ENCODE data around the gene CATSPERZ. TPM values are rescaled to one million over a fixed set of nuclear protein-coding genes. Genes with fewer than 3 reads are reported as not detected.

CATSPERZ gene
- total RNA-seq, 2 experiments from 2014 or later = not detected

DNA sequence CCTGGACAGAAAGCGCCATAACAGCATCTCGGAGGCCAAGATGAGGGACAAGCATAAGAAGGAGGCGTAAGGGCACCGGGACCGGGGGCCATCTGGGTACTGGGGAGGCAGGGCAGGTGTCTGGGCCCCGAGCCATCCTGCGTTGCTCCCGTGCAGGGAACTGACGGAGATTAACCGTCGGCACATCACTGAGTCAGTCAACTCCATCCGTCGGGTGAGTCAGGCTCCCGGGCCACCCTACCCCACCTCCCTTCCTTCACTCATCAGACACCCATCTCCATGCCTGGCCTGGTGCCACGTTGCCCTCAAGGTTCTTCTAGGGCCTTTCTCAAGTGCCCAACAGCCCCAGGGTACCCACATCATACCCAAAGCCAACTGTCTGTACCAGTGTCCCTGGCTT, 33.8 kb upstream of the CATSPERZ start:
- peaks cover 1% of the 10 kb centered on the region for H3K36me3 Mint-ChIP-seq (ENCODE audit: low read depth)
- ChIA-PET CTCF (interaction anchor here (3.2 to 12.3 kb wide), 2 partner anchors 12 to 19 kb away, joined by 12 to 162 read pairs; partner anchors contain the start of genes PLCB3 and PPP1R14B), POLR2A (no interaction called here)
- H3K4me1 Mint-ChIP-seq = peaks cover 18% of the 10 kb centered on the region
- H3K4me3 Mint-ChIP-seq = no peak overlapping the region
- DNase-seq = no peak
- no peaks in the 10 kb centered on the region for H3K9me3 Mint-ChIP-seq
- no peaks in the 10 kb centered on the region for H3K27me3 Mint-ChIP-seq
- H3K27ac Mint-ChIP-seq = peak overlapping the region; percentile 36

DNA sequence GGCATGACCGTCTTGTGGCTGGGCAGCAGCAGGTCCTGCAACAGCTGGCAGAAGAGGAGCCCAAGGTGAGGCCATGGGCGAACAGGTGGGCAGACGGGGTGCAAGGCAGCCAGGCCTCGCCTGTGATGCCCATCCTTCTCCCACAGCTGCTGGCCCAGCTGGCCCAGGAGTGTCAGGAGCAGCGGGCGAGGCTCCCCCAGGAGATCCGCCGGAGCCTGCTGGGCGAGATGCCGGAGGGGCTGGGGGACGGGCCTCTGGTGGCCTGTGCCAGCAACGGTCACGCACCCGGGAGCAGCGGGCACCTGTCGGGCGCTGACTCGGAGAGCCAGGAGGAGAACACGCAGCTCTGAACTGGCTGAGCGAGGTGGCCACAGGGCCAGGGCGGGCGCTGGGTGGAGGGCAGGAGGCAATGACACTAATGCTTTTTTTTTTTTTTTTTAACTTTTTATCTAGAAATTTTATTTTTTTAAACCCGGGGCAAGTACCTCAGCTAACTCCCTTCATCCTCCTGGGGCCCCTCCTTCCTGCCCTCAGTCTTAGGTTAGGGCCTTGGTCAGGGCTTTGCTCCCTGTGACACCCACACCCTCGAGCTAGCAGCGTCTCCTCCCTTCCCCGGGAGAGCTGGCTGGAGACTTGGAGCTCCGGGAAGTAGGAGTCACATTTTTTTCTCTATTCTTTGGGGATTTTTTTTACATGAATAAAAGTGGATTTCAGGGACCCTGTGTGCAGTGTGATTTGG, 32.8 kb upstream of the CATSPERZ start:
- Mint-ChIP-seq H3K4me1 (peaks cover 25% of the 10 kb centered on the region), H3K27ac (peak overlapping the region; percentile 92), H3K9me3 (no peaks in the 10 kb centered on the region), H3K27me3 (no peaks in the 10 kb centered on the region), H3K36me3 (ENCODE audit: low read depth) (peaks cover 1% of the 10 kb centered on the region), H3K4me3 (no peak overlapping the region)
- no peak for DNase-seq
- CTCF ChIA-PET = interaction anchor here (0.8 to 12.3 kb wide), 4 partner anchors 11 to 36 kb away, joined by 3 to 162 read pairs (median 12); partner anchors contain the start of genes PLCB3 and PPP1R14B
- POLR2A ChIA-PET = no interaction called here

DNA sequence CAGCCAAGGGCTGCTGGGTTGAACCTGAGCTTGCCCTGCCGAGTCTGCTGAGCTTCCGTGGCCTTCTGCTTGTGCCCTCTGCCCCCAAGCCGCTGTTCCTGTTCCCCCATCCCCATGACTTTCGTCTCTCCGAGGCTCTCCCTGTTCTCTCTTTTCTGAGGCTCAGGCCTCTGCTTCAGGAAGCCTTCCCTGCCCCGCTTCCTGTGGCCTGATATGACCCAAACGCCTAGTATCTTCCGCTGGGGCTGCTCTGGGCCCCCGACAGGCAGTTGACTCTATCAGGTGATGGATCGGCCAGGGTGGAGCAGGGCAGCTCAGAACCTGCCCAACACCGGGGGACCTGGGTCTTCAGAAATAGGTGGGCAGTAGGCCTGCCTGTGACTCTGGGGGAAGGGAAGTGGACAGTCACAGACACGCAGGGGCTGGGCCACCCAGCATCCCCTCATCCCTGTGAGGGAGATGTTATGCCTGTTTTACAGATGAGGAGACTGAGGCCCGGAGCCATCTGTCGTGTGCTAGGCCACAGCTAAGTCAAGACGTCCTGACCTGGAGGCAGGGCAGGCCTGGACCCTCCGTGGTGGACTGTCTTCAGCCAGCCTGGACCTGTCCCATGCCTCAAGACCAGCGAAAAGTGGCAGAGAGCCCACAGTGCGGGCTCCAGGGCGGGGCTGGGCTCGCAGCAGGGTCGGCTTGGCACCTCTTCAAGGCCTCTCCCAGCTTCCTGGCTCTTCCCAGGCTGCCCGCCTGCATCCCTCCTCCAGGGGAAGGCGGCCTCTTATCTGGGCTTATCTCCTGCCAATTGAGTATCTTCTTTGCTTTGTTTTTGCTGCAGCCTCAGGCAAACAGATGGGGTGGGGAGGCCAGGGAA, 31.9 kb upstream of the CATSPERZ start:
- no peaks in the 10 kb centered on the region for H3K36me3 Mint-ChIP-seq (ENCODE audit: low read depth)
- POLR2A ChIA-PET = interaction anchor here (0.6 to 1.0 kb wide), 2 partner anchors 17 to 33 kb away, joined by 3 to 4 read pairs; partner anchors contain the start of gene BAD
- H3K4me3 Mint-ChIP-seq = peak overlapping the region; percentile 88
- H3K4me1 Mint-ChIP-seq = peaks cover 26% of the 10 kb centered on the region
- no peaks in the 10 kb centered on the region for H3K9me3 Mint-ChIP-seq
- no peaks in the 10 kb centered on the region for H3K27me3 Mint-ChIP-seq
- DNase-seq = no peak
- CTCF ChIA-PET = interaction anchor here (0.7 to 12.3 kb wide), 11 partner anchors 7 to 81 kb away, joined by 3 to 162 read pairs (median 5); partner anchors contain the start of genes BAD, CATSPERZ, GPR137 and PLCB3
- H3K27ac Mint-ChIP-seq = peak overlapping the region; percentile 92

DNA sequence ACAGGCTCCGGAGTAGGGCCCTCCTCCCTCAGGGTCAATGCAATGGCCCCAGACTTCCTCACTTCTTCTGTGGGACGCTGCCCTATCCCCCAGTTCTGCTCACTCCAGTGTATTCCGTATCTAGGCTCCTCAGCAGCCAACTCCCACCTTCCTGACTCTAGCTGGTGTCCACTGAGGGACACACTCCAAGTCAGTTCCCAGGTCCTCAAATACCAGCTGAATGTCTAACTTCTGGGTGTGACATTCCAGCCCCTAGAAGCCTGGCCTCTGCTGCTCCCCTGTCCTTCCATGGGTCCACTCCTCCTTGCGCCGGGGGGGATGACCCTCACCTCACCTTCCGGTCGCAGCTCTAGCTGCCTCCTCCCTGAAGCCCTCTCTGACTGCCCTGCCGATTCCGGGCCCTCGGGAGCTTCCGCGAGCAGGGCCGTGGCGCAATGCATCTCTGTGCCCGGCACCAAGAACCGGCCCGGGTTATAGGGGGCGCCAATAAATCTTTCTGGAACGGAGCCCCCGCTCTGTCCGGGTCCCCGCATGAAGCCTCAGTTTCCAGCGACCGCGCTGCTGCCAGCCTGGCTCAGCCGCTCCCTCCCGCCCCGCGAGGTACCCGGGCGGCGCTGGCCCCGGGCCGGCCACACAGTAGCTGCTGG, 31.1 kb upstream of the CATSPERZ start:
- Mint-ChIP-seq H3K4me1 (peaks cover 26% of the 10 kb centered on the region), H3K9me3 (no peaks in the 10 kb centered on the region)

DNA sequence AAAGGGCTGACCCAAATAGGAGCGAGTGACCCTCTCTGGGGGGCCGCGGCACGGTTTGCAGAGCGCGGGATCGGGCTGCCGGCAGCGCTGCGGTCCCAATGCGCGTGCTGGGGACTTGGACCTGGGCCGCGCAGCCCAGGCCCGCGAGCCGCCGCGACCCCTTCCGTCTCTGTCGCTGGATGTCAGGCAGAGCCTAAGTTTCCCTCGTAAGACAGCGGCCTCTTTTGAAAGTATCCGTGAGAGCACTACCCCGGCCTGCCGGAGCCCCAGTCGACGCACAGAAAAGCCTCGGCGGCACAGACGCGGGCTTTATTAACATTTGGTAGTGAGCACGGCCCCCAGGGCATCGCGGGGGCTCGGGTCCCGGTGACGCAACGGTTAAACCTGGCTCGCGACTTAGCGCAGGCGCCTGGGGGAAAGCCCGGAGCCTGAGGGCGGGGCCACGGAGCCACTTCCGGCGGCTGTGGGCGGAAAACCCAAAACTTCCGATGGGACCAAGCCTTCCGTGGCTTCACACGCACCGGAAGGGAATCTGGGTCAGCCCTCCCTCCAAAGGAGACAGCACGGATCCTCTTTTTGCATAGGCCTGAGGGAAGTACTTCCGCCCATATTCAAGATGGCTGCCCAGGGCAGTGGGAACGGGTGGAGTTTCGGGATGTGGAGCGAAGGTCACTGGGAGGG, 30.5 kb upstream of the CATSPERZ start:
- H3K27ac Mint-ChIP-seq = peak overlapping the region; percentile 92
- no peaks in the 10 kb centered on the region for H3K9me3 Mint-ChIP-seq
- CTCF ChIA-PET = interaction anchor here (0.8 to 12.3 kb wide), 12 partner anchors 9 to 83 kb away, joined by 3 to 162 read pairs (median 6); partner anchors contain the start of genes BAD, CATSPERZ, FERMT3 and GPR137

More for the DNA sequence above, 31.1 kb upstream of the CATSPERZ start:
- H3K27me3 Mint-ChIP-seq = no peaks in the 10 kb centered on the region
- H3K36me3 Mint-ChIP-seq (ENCODE audit: low read depth) = peaks cover 3% of the 10 kb centered on the region
- peak overlapping the region; percentile 92 for H3K27ac Mint-ChIP-seq
- peak; percentile 51 for DNase-seq
- peak overlapping the region; percentile 88 for H3K4me3 Mint-ChIP-seq
- ChIA-PET POLR2A (interaction anchor here (0.6 to 1.3 kb wide), 3 partner anchors 16 to 34 kb away, joined by 3 to 4 read pairs (median 4); partner anchors contain the start of gene BAD), CTCF (interaction anchor here (0.7 to 12.3 kb wide), 10 partner anchors 8 to 82 kb away, joined by 3 to 162 read pairs (median 6); partner anchors contain the start of genes BAD, CATSPERZ, GPR137 and PLCB3)

DNA sequence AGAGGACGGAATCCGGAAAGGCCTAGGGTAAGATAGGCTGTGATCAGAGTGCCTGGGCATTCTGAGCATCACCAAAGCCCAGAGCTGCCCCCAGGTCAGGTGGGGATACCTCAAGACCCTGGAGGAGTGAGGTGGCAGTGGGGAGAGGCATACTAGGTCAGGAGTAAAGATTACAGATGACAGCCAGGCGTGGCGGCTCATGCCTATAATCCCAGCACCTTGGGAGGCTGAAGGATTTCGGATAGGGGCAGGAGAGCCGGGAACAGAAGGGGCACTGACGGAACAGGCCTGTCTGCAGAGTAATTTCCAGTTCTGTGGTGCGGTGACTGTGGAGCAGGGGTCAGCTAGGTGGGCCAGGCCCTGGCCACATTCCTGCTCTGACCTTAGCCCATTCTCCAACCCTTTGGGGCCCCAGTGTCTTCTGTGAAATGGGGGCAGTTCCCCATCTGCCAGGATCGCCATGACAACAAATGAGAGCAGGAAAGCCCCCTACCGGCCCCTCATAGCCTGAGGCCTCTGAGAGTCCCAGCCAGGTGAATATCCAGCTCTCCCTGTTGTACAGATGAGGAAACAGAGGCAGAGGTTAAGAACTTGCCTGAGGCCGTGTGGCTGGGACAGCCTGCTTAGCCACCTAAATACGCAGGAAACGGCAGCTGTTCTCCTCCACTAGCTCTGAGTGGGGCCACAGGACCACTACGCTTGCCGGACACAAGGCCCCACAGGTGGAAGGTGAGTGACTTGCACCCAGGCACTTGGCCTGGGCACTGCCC, 24.9 kb upstream of the CATSPERZ start:
- Mint-ChIP-seq H3K27ac (no peak overlapping the region), H3K36me3 (ENCODE audit: low read depth) (peaks cover 13% of the 10 kb centered on the region), H3K4me3 (no peak overlapping the region), H3K4me1 (peaks cover 8% of the 10 kb centered on the region), H3K9me3 (no peaks in the 10 kb centered on the region), H3K27me3 (no peaks in the 10 kb centered on the region)
- CTCF ChIA-PET = interaction anchor here (0.9 to 1.7 kb wide), 8 partner anchors 10 to 57 kb away, joined by 3 to 5 read pairs (median 3); partner anchors contain the start of gene PPP1R14B
- no peak for DNase-seq
- POLR2A ChIA-PET = no interaction called here

More for the DNA sequence above, 30.5 kb upstream of the CATSPERZ start:
- Mint-ChIP-seq H3K27me3 (no peaks in the 10 kb centered on the region), H3K36me3 (ENCODE audit: low read depth) (peaks cover 5% of the 10 kb centered on the region), H3K4me3 (peak overlapping the region; percentile 88), H3K4me1 (peaks cover 26% of the 10 kb centered on the region)
- peak; percentile 97 for DNase-seq
- POLR2A ChIA-PET = interaction anchor here (0.7 to 1.3 kb wide), 3 partner anchors 15 to 70 kb away, joined by 3 to 4 read pairs (median 4); partner anchors contain the start of genes BAD and CCDC88B

DNA sequence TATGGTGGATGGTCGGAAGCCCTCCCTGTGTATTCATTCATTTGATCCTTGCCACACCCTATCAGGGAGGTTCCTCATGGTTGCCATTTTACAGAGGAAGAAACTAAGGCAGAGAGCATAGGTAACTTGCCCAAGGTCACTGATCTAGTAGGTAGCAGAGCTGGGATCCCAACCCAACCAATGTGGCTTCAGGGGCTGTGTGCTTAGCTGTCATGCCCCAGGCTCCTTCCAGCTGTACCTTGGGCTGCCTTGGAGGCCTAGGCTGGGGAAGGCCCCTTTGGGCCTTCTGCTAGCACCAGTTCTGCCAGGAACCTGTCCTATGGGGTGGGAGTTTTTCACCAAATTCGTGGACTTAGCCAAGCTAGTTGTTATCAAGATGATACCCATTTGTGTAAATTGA, 24.3 kb upstream of the CATSPERZ start:
- DNase-seq = no peak
- Mint-ChIP-seq H3K27ac (no peak overlapping the region), H3K36me3 (ENCODE audit: low read depth) (peaks cover 13% of the 10 kb centered on the region), H3K4me1 (peaks cover 8% of the 10 kb centered on the region), H3K4me3 (no peak overlapping the region), H3K9me3 (no peaks in the 10 kb centered on the region), H3K27me3 (no peaks in the 10 kb centered on the region)
- ChIA-PET CTCF (interaction anchor here (0.9 to 1.7 kb wide), 8 partner anchors 9 to 57 kb away, joined by 3 to 5 read pairs (median 3); partner anchors contain the start of gene PPP1R14B), POLR2A (no interaction called here)

DNA sequence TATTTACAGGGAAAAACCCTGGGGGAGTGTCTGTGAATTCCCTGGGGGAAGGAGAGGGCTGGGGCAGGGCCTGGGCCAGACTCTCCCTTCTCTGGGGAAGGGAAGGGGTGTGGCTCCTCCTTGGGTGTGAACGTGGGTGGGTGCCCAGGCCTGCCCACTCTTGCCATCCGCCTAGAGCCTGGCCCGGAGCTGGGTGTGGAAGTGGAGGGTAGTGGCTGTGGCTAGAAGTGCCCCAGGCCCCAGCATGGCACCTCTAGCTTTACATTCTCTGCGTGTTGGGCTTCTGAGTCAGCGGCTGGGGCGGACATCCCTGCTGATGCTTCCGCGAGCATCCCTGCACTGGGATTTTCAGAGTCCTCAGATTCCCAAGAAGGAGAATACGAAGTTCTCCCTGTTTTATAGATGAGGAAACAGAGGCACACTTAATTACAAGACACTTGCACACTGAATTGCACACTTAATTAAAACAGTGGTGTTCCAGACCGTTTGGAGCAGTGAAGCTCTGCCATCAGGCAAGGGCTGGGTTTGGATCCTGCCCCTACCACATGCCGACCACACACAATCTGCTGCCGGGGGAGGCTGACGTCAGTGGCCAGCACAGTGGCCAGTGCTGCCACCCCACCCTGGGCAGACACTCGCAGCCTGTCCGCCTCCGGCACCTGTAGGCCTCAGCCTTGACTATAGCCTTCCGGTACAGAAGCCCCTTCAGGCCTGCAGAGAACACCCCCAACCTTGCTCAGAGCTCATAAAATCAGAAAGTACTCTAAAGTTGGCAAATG, 23.3 kb upstream of the CATSPERZ start:
- Mint-ChIP-seq H3K4me3 (no peak overlapping the region), H3K27ac (peak overlapping the region; percentile 13), H3K9me3 (no peaks in the 10 kb centered on the region), H3K27me3 (no peaks in the 10 kb centered on the region), H3K36me3 (ENCODE audit: low read depth) (peaks cover 19% of the 10 kb centered on the region), H3K4me1 (peaks cover 12% of the 10 kb centered on the region)
- ChIA-PET POLR2A (no interaction called here), CTCF (interaction anchor here (1.0 to 1.5 kb wide), 8 partner anchors 8 to 56 kb away, joined by 3 to 4 read pairs (median 3); no protein-coding TSS in a partner anchor)
- DNase-seq = no peak

DNA sequence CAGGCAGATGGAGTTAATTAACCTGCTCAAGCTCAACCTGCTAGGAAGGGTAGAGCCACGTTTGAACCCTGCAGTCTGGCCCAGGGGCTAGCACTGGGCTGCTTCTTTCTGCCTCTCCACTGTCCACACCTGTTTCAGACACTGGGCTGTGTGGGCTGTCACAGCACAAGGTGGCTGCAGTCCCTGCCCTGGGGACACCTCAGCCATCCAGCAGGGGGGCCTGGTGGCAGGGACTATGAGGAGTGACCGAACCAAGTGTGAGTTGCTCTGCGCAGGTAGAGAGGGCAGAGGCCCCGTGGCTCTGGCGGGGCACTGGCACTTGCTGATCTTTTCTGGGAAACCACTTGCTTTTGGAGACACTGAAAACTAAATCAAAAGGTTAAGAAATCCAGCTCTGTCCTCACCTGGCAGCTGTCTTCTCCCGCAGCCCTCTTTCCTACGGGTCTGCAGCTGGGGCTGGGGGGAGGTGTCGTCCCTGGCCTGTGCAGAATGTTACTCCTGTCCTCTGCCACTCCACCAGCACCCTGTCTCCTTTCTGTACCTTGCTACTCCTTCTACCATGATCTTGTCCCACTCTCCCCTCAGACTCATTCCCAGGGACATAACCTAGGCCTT, 21.5 kb upstream of the CATSPERZ start:
- H3K27me3 Mint-ChIP-seq = no peaks in the 10 kb centered on the region
- peaks cover 25% of the 10 kb centered on the region for H3K36me3 Mint-ChIP-seq (ENCODE audit: low read depth)
- no peak for DNase-seq
- no peak overlapping the region for H3K4me3 Mint-ChIP-seq
- POLR2A ChIA-PET = no interaction called here
- no peaks in the 10 kb centered on the region for H3K9me3 Mint-ChIP-seq
- H3K27ac Mint-ChIP-seq = no peak overlapping the region
- H3K4me1 Mint-ChIP-seq = peaks cover 16% of the 10 kb centered on the region
- CTCF ChIA-PET = interaction anchor here (0.7 to 10.4 kb wide), 3 partner anchors 10 to 28 kb away, joined by 3 to 92 read pairs (median 3); partner anchors contain the start of genes CATSPERZ and ESRRA

Data from activated CD4-positive, alpha-beta T cell treated with anti-CD3 and anti-CD28 coated beads, Interleukin-2, amount 10 ng/mL, durations not matched to agents 7 days and 5 days (primary cell).